CD4-positive, alpha-beta T cell (primary cell): ENCODE data around the gene NEURL1. TPM values are rescaled to one million over a fixed set of nuclear protein-coding genes. Genes with fewer than 3 reads are reported as not detected.

Experiments used
- ATAC-seq: fragments of 200-7000 bp; cut with Tn5 transposase; one replicate; pipeline ENCODE4 v1.10.0; 2022; ENCODE audit warnings: mild to moderate bottlenecking; ENCODE audit not compliant: poor library complexity
- CTCF ChIA-PET: fragments of 350-600 bp; sonication (Branson Sonifier 250); formaldehyde crosslinking; loops from one replicate; lab custom pipeline; 2021; ENCODE audit warnings: antibody characterized with exemption, inconsistent platforms; lab: Charles Lee
- POLR2A ChIA-PET: fragments of 350-600 bp; sonication (Branson Sonifier 250); formaldehyde crosslinking; loops from one replicate; lab custom pipeline; 2021; ENCODE audit warnings: antibody characterized with exemption, inconsistent platforms; lab: Charles Lee
- DNase-seq, 14 experiments: peaks; one replicate each; pipeline ENCODE4 v3.0.0-alpha.2; 2013 to 2020; ENCODE audit warnings: mixed read lengths in 2 of 14
- H3K27ac ChIP-seq, 2 donors: one replicate each; pipeline versions ENCODE4 v1.5.1 to v1.7.0; 2013; ENCODE audit warnings: low read length in 2 of 2, low read depth in 1 of 2, mild to moderate bottlenecking in 1 of 2
- H3K27me3 ChIP-seq, 2 experiments: 1 replicate in 1 of 2; 2 replicates in 1 of 2; pipeline versions ENCODE4 v1.6.1 to v1.7.0; 2013; ENCODE audit warnings: low read length in 2 of 2, control low read depth in 1 of 2, mild to moderate bottlenecking in 1 of 2, moderate library complexity in 1 of 2; ENCODE audit not compliant: insufficient read depth in 2 of 2, control insufficient read depth in 1 of 2
- H3K36me3 ChIP-seq: one replicate; pipeline ENCODE4 v1.6.1; 2013; ENCODE audit warnings: low read length, control low read depth; ENCODE audit not compliant: insufficient read depth
- H3K4me1 ChIP-seq: one replicate; pipeline ENCODE4 v1.6.1; 2013; ENCODE audit warnings: low read length, control low read depth; ENCODE audit not compliant: insufficient read depth
- H3K4me3 ChIP-seq: one replicate; pipeline ENCODE4 v1.5.1; 2013; ENCODE audit warnings: mild to moderate bottlenecking, low read length, moderate library complexity
- H3K9me3 ChIP-seq, 2 experiments: 1 replicate in 1 of 2; 2 replicates in 1 of 2; pipeline versions ENCODE4 v1.6.1 to v1.7.0; 2013; ENCODE audit warnings: low read length in 2 of 2, mild to moderate bottlenecking in 2 of 2, control low read depth in 1 of 2, moderate library complexity in 1 of 2; ENCODE audit not compliant: control insufficient read depth in 1 of 2, insufficient read depth in 1 of 2
- H3K27ac Mint-ChIP-seq: one replicate; pipeline ENCODE4 v1.8.0; 2020; ENCODE audit warnings: mixed read lengths
- H3K27me3 Mint-ChIP-seq: one replicate; pipeline ENCODE4 v1.8.0; 2021; ENCODE audit warnings: mixed read lengths
- H3K36me3 Mint-ChIP-seq: one replicate; pipeline ENCODE4 v1.8.0; 2021; ENCODE audit warnings: low read depth, mixed read lengths
- H3K4me1 Mint-ChIP-seq: one replicate; pipeline ENCODE4 v1.8.0; 2021; ENCODE audit warnings: low read depth, mixed read lengths
- H3K4me3 Mint-ChIP-seq: one replicate; pipeline ENCODE4 v1.8.0; 2020; ENCODE audit warnings: mild to moderate bottlenecking, mixed read lengths
- H3K9me3 Mint-ChIP-seq: one replicate; pipeline ENCODE4 v1.8.0; 2020; ENCODE audit warnings: mixed read lengths
- intact Hi-C, 2 experiments: fragments of 100-400 bp; cut with DNase I in 1 of 2; cut with micrococcal nuclease in 1 of 2; formaldehyde crosslinking; loops; one replicate each; pipeline versions ENCODE4 v1.15.1 to v1.9.0; 2023 to 2025; cut with DNase I, micrococcal nuclease
- total RNA-seq, 174 experiments: library from RNA in 2 of 174; stranded (reverse) in 2 of 174; gene quantifications; one replicate each; pipeline ENCODE4 v1.2.3 and lab custom pipeline; 2021 to 2026
- TF ChIP-seq, protein P1 (sequence below): fragments of 200-600 bp; IDR thresholded peaks from one replicate; pipeline ENCODE4 v1.8.0; 2022; ENCODE audit warnings: antibody characterized with exemption, mild to moderate bottlenecking

NEURL1 gene
- total RNA-seq, 2 experiments from 2014 or later, result 0.85 to 1.1 TPM

DNA sequence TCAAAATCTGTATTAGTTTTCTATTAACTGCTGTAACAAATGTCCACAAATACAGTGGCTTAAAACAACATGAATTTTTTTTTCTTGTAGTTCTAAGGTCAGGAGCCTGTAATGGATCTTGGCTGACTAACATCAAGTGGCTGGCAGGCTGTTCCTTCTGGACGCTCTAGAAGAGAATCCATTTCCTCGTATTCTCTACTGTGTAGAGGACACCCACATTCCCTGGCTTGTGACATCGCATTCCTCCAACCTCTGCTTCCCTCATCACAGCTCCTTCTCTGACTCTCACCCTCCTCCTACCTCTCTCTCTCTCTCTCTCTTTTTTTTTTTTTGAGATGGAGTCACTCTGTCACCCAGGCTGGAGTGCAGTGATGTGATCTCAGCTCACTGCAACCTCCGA, 30.0 kb upstream of the NEURL1 start:
- ChIA-PET POLR2A (no interaction called here), CTCF (no interaction called here)
- no peak overlapping the region for H3K27ac Mint-ChIP-seq

DNA sequence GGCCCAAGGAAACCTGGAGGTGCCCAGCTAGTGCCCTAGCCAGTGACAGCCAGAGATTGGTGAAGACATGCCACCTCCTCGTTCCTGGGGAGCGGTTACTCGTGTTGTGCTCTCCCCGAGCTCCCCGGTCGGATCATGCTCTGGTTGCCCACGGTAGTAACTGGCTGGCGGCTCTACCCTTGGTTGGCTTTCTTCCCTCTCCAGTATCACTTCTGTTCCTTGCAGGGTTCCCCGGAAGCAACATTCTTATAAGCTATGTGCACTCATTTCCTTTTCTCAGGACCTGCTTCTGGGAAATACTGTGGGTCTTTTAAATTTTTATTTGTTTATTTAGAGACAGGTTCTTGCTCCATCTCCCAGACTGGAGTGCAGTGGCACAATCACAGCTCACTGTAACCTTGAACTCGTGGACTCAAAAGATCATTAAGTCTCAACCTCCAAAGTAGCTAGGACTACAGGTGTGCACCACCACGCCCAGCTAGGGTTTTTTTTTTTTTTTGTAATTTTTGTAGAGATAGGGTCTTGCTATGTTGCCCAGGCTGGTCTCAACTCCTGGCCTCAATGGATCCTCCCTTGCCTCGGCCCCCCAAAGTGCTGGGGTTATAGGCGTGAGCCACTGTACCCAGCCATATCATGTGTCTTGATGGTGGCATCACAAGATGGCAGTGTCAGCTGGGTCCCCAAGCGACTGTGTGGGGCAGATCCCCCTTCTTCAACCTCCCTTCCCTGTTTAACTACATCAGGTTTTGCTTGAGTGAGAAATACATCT, 27.9 kb upstream of the NEURL1 start:
- POLR2A ChIA-PET, result no interaction called here
- Mint-ChIP-seq H3K36me3 (no peaks in the 10 kb centered on the region), H3K27me3 (no peaks in the 10 kb centered on the region), H3K9me3 (no peaks in the 10 kb centered on the region), H3K4me3 (no peak overlapping the region), H3K27ac (no peak overlapping the region), H3K4me1 (peaks cover 15% of the 10 kb centered on the region)
- H3K27ac ChIP-seq, result no peak overlapping the region
- H3K36me3 ChIP-seq, result no peaks in the 10 kb centered on the region
- H3K9me3 ChIP-seq, result no peaks in the 10 kb centered on the region
- H3K4me1 ChIP-seq, result peaks cover 20% of the 10 kb centered on the region
- TF ChIP-seq, protein P1, sequence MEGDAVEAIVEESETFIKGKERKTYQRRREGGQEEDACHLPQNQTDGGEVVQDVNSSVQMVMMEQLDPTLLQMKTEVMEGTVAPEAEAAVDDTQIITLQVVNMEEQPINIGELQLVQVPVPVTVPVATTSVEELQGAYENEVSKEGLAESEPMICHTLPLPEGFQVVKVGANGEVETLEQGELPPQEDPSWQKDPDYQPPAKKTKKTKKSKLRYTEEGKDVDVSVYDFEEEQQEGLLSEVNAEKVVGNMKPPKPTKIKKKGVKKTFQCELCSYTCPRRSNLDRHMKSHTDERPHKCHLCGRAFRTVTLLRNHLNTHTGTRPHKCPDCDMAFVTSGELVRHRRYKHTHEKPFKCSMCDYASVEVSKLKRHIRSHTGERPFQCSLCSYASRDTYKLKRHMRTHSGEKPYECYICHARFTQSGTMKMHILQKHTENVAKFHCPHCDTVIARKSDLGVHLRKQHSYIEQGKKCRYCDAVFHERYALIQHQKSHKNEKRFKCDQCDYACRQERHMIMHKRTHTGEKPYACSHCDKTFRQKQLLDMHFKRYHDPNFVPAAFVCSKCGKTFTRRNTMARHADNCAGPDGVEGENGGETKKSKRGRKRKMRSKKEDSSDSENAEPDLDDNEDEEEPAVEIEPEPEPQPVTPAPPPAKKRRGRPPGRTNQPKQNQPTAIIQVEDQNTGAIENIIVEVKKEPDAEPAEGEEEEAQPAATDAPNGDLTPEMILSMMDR, result no peak
- H3K4me3 ChIP-seq, result no peak overlapping the region
- H3K27me3 ChIP-seq, result no peaks in the 10 kb centered on the region
- ATAC-seq, result no peak
- CTCF ChIA-PET, result no interaction called here
- intact Hi-C loops, result no loop called here
- DNase-seq, result no peak

More for the DNA sequence above, 30.0 kb upstream of the NEURL1 start:
- TF ChIP-seq, protein P1, result no peak
- ATAC-seq, result no peak
- Mint-ChIP-seq H3K27me3 (no peaks in the 10 kb centered on the region), H3K9me3 (no peaks in the 10 kb centered on the region), H3K4me1 (no peaks in the 10 kb centered on the region), H3K36me3 (no peaks in the 10 kb centered on the region), H3K4me3 (no peak overlapping the region)
- intact Hi-C loops, result no loop called here
- no peak overlapping the region for H3K27ac ChIP-seq
- H3K4me3 ChIP-seq, result no peak overlapping the region
- no peak for DNase-seq
- H3K9me3 ChIP-seq, result no peaks in the 10 kb centered on the region
- no peaks in the 10 kb centered on the region for H3K36me3 ChIP-seq
- H3K27me3 ChIP-seq, result no peaks in the 10 kb centered on the region
- peaks cover 20% of the 10 kb centered on the region for H3K4me1 ChIP-seq

DNA sequence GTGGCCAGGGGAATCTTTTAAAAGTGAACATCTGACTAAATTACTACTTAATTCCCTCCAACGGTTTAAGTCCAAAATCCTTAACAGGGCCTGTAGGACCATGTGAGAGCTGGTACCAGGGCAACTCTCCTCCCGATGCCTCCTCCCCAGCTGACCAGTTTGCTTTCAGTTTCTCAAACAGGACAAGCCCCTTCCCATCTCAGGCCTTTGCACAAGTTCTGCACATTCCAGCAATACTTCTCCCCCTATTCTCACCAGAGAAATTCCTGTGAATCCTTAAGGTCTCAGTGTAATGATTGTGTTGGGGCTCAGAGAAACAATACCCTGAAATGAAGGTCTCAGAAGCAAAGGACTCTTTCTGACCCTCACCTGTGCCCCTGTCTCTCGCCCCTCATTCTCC, 26.8 kb upstream of the NEURL1 start:
- Mint-ChIP-seq H3K9me3 (no peaks in the 10 kb centered on the region), H3K4me1 (peaks cover 27% of the 10 kb centered on the region), H3K27me3 (no peaks in the 10 kb centered on the region), H3K27ac (no peak overlapping the region), H3K4me3 (no peak overlapping the region), H3K36me3 (no peaks in the 10 kb centered on the region)
- ChIA-PET CTCF (no interaction called here), POLR2A (no interaction called here)
- Histone ChIP-seq H3K4me3 (no peak overlapping the region), H3K27ac (no peak overlapping the region), H3K9me3 (no peaks in the 10 kb centered on the region), H3K27me3 (no peaks in the 10 kb centered on the region), H3K4me1 (peaks cover 32% of the 10 kb centered on the region), H3K36me3 (no peaks in the 10 kb centered on the region)
- TF ChIP-seq, protein P1, result no peak
- no peak for ATAC-seq
- intact Hi-C loops, result no loop called here
- DNase-seq, result no peak
